GM10266 (cell line): ENCODE results near the gene ZNF750.

ENCODE experiments used
- DNase-seq: peaks from one replicate; pipeline ENCODE4 v3.0.0; 2012; ENCODE audit errors: extremely low spot score
- CTCF ChIP-seq: IDR thresholded peaks from 2 replicates; pipeline ENCODE4 v1.5.1; 2012; ENCODE audit warnings: mild to moderate bottlenecking, low read depth; ENCODE audit not compliant: control insufficient read depth, insufficient read depth; ENCODE audit errors: missing control alignments

ZNF750 gene

GRCh38 chr17:82795615-82796014, 44.2 kb downstream of the ZNF750 start:
- no peak for DNase-seq
- no peak for TF ChIP-seq CTCF

GRCh38 chr17:82794781-82795482, 44.9 kb downstream of the ZNF750 start:
- no peak for DNase-seq
- TF ChIP-seq CTCF, result no peak

- no peak for TF ChIP-seq CTCF
- no peak for DNase-seq
These were observed 45.7 kb downstream of the ZNF750 start for GRCh38 chr17:82793974-82794630.

- no peak for TF ChIP-seq CTCF
- DNase-seq, result no peak
These were observed 48.3 kb downstream of the ZNF750 start for GRCh38 chr17:82791532-82791931.

- no peak for DNase-seq
- TF ChIP-seq CTCF, result no peak
These were observed 49.4 kb downstream of the ZNF750 start for GRCh38 chr17:82790391-82790790.

- no peak for DNase-seq
- TF ChIP-seq CTCF, result no peak
These were observed 50.0 kb downstream of the ZNF750 start for GRCh38 chr17:82789806-82790205.

- no peak for DNase-seq
- no peak for TF ChIP-seq CTCF
These were observed 50.7 kb downstream of the ZNF750 start for GRCh38 chr17:82789051-82789592.
